Erythroblast (primary cell): ENCODE measurements around the gene TGFA.

Experiments
- GATA1 ChIP-seq: IDR thresholded peaks from 2 replicates; pipeline ENCODE4 v1.6.1; 2011; ENCODE audit warnings: low read depth, mild to moderate bottlenecking, control low read depth, low read length, moderate library complexity
- POLR2A ChIP-seq: IDR thresholded peaks from 2 replicates; pipeline ENCODE4 v1.6.1; 2011; ENCODE audit warnings: mild to moderate bottlenecking, low read length

GRCh38 chr2:70469435-70469834, 84.2 kb downstream of the TGFA start:
- no peak for TF ChIP-seq POLR2A
- TF ChIP-seq GATA1, result no peak
